Type B pancreatic cell (in vitro differentiated cells): ENCODE results near the gene FUT7. TPM values are rescaled to one million over a fixed set of nuclear protein-coding genes. Genes with fewer than 3 reads are reported as not detected.

Source experiments
- DNase-seq: peaks from one replicate; pipeline ENCODE4 v3.0.0; 2021; ENCODE audit warnings: mixed read lengths; ENCODE audit not compliant: unreplicated experiment; ENCODE audit errors: extremely low spot score
- H3K27ac Mint-ChIP-seq: 2 replicates; pipeline ENCODE4 v1.8.0; 2021; ENCODE audit warnings: mild to moderate bottlenecking, mixed read lengths
- H3K27me3 Mint-ChIP-seq: 2 replicates; pipeline ENCODE4 v1.8.0; 2021; ENCODE audit warnings: mixed read lengths
- H3K36me3 Mint-ChIP-seq: 2 replicates; pipeline ENCODE4 v1.8.0; 2021; ENCODE audit warnings: mixed read lengths
- H3K4me1 Mint-ChIP-seq: one replicate; pipeline ENCODE4 v1.8.0; 2021; ENCODE audit warnings: mixed read lengths; ENCODE audit not compliant: unreplicated experiment
- H3K4me3 Mint-ChIP-seq: 2 replicates; pipeline ENCODE4 v1.8.0; 2021; ENCODE audit warnings: mild to moderate bottlenecking, mixed read lengths
- H3K9me3 Mint-ChIP-seq: 2 replicates; pipeline ENCODE4 v1.8.0; 2021; ENCODE audit warnings: mixed read lengths
- CTCF ChIP-seq: fragments of 200-600 bp; sonication (generic); conservative IDR thresholded peaks from 2 replicates; pipeline ENCODE4 v1.5.0; 2021; ENCODE audit warnings: antibody characterized with exemption, mild to moderate bottlenecking
- total RNA-seq: library from RNA; stranded (reverse); gene quantifications from 2 replicates; pipeline ENCODE4 v1.2.1, GENCODE V29; 2021; ENCODE audit warnings: low replicate concordance

FUT7 gene
- total RNA-seq, 1 donor from 2014 or later: not detected

DNA sequence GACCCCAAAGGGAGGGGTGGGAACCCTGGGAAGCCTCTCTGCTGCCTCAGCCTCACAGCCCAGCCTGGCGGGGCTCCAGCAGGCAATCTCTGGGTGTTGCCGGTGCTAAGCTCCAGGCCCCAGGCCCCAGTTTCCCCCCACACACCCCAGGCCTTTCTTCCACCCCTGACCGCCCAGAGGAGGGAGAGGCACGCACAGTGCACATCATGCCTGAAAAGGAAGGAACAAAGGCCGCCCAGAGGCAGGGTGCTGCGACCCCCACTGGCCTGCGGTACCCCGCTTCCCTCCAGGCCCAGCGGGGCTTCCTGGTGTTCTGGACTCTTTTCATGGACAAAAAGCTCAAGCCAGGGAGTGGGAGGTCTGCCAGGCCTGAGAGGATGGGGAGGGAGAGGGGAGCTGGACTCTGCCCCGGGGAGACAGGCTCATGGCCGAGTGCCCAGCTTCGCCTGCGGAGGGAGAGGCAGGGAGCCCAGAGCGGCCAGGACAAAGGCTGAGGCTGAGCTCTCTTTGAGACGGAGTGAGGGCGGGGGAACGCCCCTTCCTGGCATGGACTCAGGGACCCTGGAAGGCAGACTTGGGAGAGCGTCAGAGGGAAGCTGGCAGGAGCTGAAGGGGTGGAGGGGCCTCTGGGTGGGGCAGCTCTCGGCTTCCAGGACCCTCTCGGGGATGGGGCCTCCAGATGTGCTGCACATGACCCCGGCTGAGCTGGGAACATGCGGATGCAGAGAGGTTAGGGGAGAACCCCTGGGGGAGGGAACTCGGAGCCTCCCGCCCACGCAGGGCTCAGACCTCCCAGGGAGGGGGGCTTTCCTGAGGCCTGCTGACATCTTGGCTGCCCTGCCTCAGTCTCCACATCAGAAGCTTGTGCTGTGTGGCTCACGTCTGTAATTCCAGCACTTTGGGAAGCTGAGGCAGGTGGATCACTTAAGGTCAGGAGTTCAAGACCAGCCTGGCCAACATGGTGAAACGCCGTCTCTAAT lies 23.8 kb upstream of the FUT7 start:
- H3K36me3 Mint-ChIP-seq: no peaks in the 10 kb centered on the region
- no peaks in the 10 kb centered on the region for H3K9me3 Mint-ChIP-seq
- no peak overlapping the region for H3K27ac Mint-ChIP-seq
- H3K4me1 Mint-ChIP-seq: no peaks in the 10 kb centered on the region
- H3K4me3 Mint-ChIP-seq: no peak overlapping the region
- no peak for DNase-seq
- no peak for TF ChIP-seq CTCF
- peaks cover 56% of the 10 kb centered on the region for H3K27me3 Mint-ChIP-seq

- H3K27me3 Mint-ChIP-seq: peaks cover 59% of the 10 kb centered on the region
- no peaks in the 10 kb centered on the region for H3K4me1 Mint-ChIP-seq
- DNase-seq: no peak
- H3K27ac Mint-ChIP-seq: no peak overlapping the region
- H3K36me3 Mint-ChIP-seq: no peaks in the 10 kb centered on the region
- TF ChIP-seq CTCF: no peak
- no peak overlapping the region for H3K4me3 Mint-ChIP-seq
- H3K9me3 Mint-ChIP-seq: no peaks in the 10 kb centered on the region
These were observed 23.1 kb upstream of the FUT7 start for GRCh38 chr9:137054932-137055384.

GRCh38 chr9:137053944-137054931 lies 22.4 kb upstream of the FUT7 start, which contains the start of gene ENTPD2:
TSS of gene ENTPD2 (minus strand) at chr9:137054061. CDS start at chr9:137053997, 64 bp downstream.
- H3K27me3 Mint-ChIP-seq: peaks cover 65% of the 10 kb centered on the region
- no peak for DNase-seq
- H3K9me3 Mint-ChIP-seq: no peaks in the 10 kb centered on the region
- no peaks in the 10 kb centered on the region for H3K36me3 Mint-ChIP-seq
- H3K27ac Mint-ChIP-seq: no peak within 1 kb of the TSS
- TF ChIP-seq CTCF: no peak
- H3K4me1 Mint-ChIP-seq: no peaks in the 10 kb centered on the region
- H3K4me3 Mint-ChIP-seq: peak within 1 kb of the TSS; percentile 31

GRCh38 chr9:137052998-137053943 lies 21.4 kb upstream of the FUT7 start:
- no peak for TF ChIP-seq CTCF
- no peak for DNase-seq
- no peaks in the 10 kb centered on the region for H3K36me3 Mint-ChIP-seq
- H3K9me3 Mint-ChIP-seq: no peaks in the 10 kb centered on the region
- no peak overlapping the region for H3K4me3 Mint-ChIP-seq
- H3K4me1 Mint-ChIP-seq: no peaks in the 10 kb centered on the region
- H3K27me3 Mint-ChIP-seq: peaks cover 58% of the 10 kb centered on the region
- H3K27ac Mint-ChIP-seq: no peak overlapping the region

- no peaks in the 10 kb centered on the region for H3K4me1 Mint-ChIP-seq
- H3K4me3 Mint-ChIP-seq: no peak overlapping the region
- peaks cover 57% of the 10 kb centered on the region for H3K27me3 Mint-ChIP-seq
- no peaks in the 10 kb centered on the region for H3K9me3 Mint-ChIP-seq
- H3K36me3 Mint-ChIP-seq: no peaks in the 10 kb centered on the region
- TF ChIP-seq CTCF: no peak
- H3K27ac Mint-ChIP-seq: no peak overlapping the region
- no peak for DNase-seq
These were observed 20.4 kb upstream of the FUT7 start for GRCh38 chr9:137052293-137052692.
